Transverse colon (tissue), 4 donors: ENCODE data around the gene TIAM1. TPM values are rescaled to one million over a fixed set of nuclear protein-coding genes. Genes with fewer than 3 reads are reported as not detected.

Source experiments
- DNase-seq: peaks from one replicate; pipeline ENCODE4 v3.0.0-alpha.2; 2019
- H3K27ac ChIP-seq, 4 donors: fragments of 200-600 bp; sonication (generic); 2 replicates each; pipeline ENCODE4 v1.5.1; 2016 to 2018; ENCODE audit warnings: inconsistent platforms in 4 of 4
- H3K27me3 ChIP-seq: fragments of 200-600 bp; sonication (generic); 2 replicates; pipeline ENCODE4 v1.5.1; 2017; ENCODE audit warnings: inconsistent platforms
- H3K36me3 ChIP-seq, 4 donors: fragments of 200-600 bp; sonication (generic); 2 replicates each; pipeline ENCODE4 v1.5.1; 2017 to 2019; ENCODE audit warnings: inconsistent platforms in 4 of 4
- H3K4me1 ChIP-seq, 4 donors: fragments of 200-600 bp; sonication (generic); 2 replicates each; pipeline ENCODE4 v1.5.1; 2017 to 2020; ENCODE audit warnings: inconsistent platforms in 4 of 4
- H3K4me3 ChIP-seq, 4 donors: fragments of 200-600 bp; sonication (generic); 1 replicate in 1 of 4; 2 replicates in 3 of 4; pipeline versions ENCODE4 v1.5.1 to v1.6.1; 2017 to 2019; ENCODE audit warnings: inconsistent platforms in 4 of 4
- H3K9me3 ChIP-seq, 2 donors: fragments of 200-600 bp; sonication (generic); 2 replicates each; pipeline ENCODE4 v1.5.1; 2017 to 2019; ENCODE audit warnings: inconsistent platforms in 2 of 2
- EP300 ChIP-seq: sonication (generic); formaldehyde crosslinking; IDR thresholded peaks from one replicate; pipeline ENCODE4 v1.6.1; 2017; ENCODE audit warnings: antibody characterized with exemption, low read depth
- POLR2A ChIP-seq: fragments of 450-650 bp; IDR thresholded peaks from one replicate; pipeline ENCODE4 v1.6.1; 2016; ENCODE audit warnings: antibody characterized with exemption, mild to moderate bottlenecking, moderate library complexity
- POLR2AphosphoS5 ChIP-seq, 3 donors: sonication (generic); formaldehyde crosslinking; IDR thresholded peaks; one replicate each; pipeline ENCODE4 v1.6.1; 2016; ENCODE audit warnings: antibody characterized with exemption in 3 of 3
- WGBS, 2 donors: methylation state at CpG; one replicate each; pipeline ENCODE4 v1.1.5; 2018; ENCODE audit warnings: low coverage in 1 of 2; 5-methylcytosine and 5-hydroxymethylcytosine counted together
- in situ Hi-C, 4 donors: fragments of 200-750 bp; cut with MboI; loops; one replicate each; pipeline versions ENCODE4 v1.15.0 to v1.15.1; 2017; ENCODE audit warnings: low sequenced_read_pairs in 3 of 4, low pct_ligation_motif_present in 1 of 4, low pct_unique_long_range_greater_than_20kb in 1 of 4
- intact Hi-C: fragments of 100-400 bp; cut with DNase I; formaldehyde crosslinking; loops from one replicate; pipeline ENCODE4 v1.15.1; 2023; ENCODE audit warnings: low total_unique reads
- total RNA-seq, 4 donors: library from RNA; depleted of rRNA; stranded (reverse); fragments of >200 nt; gene quantifications; one replicate each; pipeline ENCODE4 v1.1.0, GENCODE V29; 2016
- TF ChIP-seq, protein P1 (sequence below), 5 experiments: fragments of 200-600 bp in 3 of 5; fragments of 450-650 bp in 2 of 5; sonication (generic) in 3 of 5; IDR thresholded peaks; 1 replicate in 2 of 5; 2 replicates in 3 of 5; pipeline ENCODE4 v1.5.1; 2016 to 2017; ENCODE audit warnings: antibody characterized with exemption in 5 of 5, inconsistent platforms in 3 of 5, mild to moderate bottlenecking in 2 of 5, moderate library complexity in 1 of 5

Gene TIAM1
- total RNA-seq, 4 donors from 2014 or later: 4.5 to 18.9 (median 6.5) TPM

DNA sequence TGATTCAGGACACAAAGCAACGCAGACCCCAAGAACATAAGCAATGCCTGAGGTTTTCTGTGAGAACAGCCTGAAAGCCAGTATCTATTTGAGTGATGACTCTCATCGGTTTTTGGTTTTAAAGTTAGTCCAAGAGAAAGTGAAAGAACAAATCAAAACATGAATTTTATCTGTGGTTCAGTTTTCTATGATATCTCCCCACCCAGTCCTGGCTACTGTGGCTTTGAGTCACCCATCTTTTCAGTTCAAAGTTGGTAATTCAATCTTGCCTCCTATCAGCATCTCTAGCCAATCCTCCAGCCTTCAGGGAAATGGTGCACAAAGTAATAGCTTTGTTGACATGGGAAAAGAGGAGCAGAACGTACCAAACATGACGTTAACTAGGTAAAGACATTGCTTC is 265.3 kb downstream of the TIAM1 start:
- TF ChIP-seq EP300 (no peak), POLR2AphosphoS5 (IDR thresholded peaks at IDR 0.05) (no peak), POLR2A (no peak)
- TF ChIP-seq, protein P1, sequence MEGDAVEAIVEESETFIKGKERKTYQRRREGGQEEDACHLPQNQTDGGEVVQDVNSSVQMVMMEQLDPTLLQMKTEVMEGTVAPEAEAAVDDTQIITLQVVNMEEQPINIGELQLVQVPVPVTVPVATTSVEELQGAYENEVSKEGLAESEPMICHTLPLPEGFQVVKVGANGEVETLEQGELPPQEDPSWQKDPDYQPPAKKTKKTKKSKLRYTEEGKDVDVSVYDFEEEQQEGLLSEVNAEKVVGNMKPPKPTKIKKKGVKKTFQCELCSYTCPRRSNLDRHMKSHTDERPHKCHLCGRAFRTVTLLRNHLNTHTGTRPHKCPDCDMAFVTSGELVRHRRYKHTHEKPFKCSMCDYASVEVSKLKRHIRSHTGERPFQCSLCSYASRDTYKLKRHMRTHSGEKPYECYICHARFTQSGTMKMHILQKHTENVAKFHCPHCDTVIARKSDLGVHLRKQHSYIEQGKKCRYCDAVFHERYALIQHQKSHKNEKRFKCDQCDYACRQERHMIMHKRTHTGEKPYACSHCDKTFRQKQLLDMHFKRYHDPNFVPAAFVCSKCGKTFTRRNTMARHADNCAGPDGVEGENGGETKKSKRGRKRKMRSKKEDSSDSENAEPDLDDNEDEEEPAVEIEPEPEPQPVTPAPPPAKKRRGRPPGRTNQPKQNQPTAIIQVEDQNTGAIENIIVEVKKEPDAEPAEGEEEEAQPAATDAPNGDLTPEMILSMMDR (IDR thresholded peaks at IDR 0.05): no peak
- in situ Hi-C loops (loop anchor here in 2 of 4 donors (25.0 kb wide), 2 partner anchors 741 to 1041 kb away; partner anchors contain the start of genes KRTAP23-1 (in 1 of the 2) and KRTAP27-1 (in 1 of the 2)), intact Hi-C loops (no loop called here)
- Histone ChIP-seq H3K4me1 (no peaks in the 10 kb centered on the region), H3K4me3 (no peak overlapping the region), H3K27me3 (no peaks in the 10 kb centered on the region), H3K36me3 (no peaks in the 10 kb centered on the region), H3K9me3 (no peaks in the 10 kb centered on the region), H3K27ac (no peak overlapping the region)
- WGBS, 2 donors: 56% methylated on average over 2 to 4 of the region's 4 CpGs
- DNase-seq: no peak

GRCh38 chr21:31078216-31078615 is 265.8 kb downstream of the TIAM1 start:
- no peaks in the 10 kb centered on the region for H3K9me3 ChIP-seq
- H3K27ac ChIP-seq: no peak overlapping the region
- H3K4me1 ChIP-seq: no peaks in the 10 kb centered on the region
- TF ChIP-seq EP300 (no peak), POLR2A (no peak), POLR2AphosphoS5 (IDR thresholded peaks at IDR 0.05) (no peak)
- TF ChIP-seq, protein P1 (IDR thresholded peaks at IDR 0.05): no peak
- in situ Hi-C loops (loop anchor here in 2 of 4 donors (25.0 kb wide), 2 partner anchors 741 to 1041 kb away; partner anchors contain the start of genes KRTAP23-1 (in 1 of the 2) and KRTAP27-1 (in 1 of the 2)), intact Hi-C loops (no loop called here)
- H3K27me3 ChIP-seq: no peaks in the 10 kb centered on the region
- no peak for DNase-seq
- no peaks in the 10 kb centered on the region for H3K36me3 ChIP-seq
- WGBS, 2 donors: 76% methylated on average over 4 of the region's 4 CpGs; no CpG with 5 or more reads in 1 of the 2 donors
- H3K4me3 ChIP-seq: no peak overlapping the region

GRCh38 chr21:31075848-31076247 is 268.2 kb downstream of the TIAM1 start:
- H3K27me3 ChIP-seq: no peaks in the 10 kb centered on the region
- no peak for DNase-seq
- no peak overlapping the region for H3K4me3 ChIP-seq
- 89 to 92% methylated on average over 6 of the region's 6 CpGs for WGBS, 2 donors
- H3K27ac ChIP-seq: no peak overlapping the region
- intact Hi-C loops: no loop called here
- in situ Hi-C loops: loop anchor here in 2 of 4 donors (25.0 kb wide), 2 partner anchors 739 to 1039 kb away; partner anchors contain the start of genes KRTAP23-1 (in 1 of the 2) and KRTAP27-1 (in 1 of the 2)
- H3K4me1 ChIP-seq: no peaks in the 10 kb centered on the region
- TF ChIP-seq EP300 (no peak), POLR2AphosphoS5 (IDR thresholded peaks at IDR 0.05) (no peak), POLR2A (no peak)
- TF ChIP-seq, protein P1 (IDR thresholded peaks at IDR 0.05): no peak
- H3K9me3 ChIP-seq: no peaks in the 10 kb centered on the region
- no peaks in the 10 kb centered on the region for H3K36me3 ChIP-seq

GRCh38 chr21:31072533-31072932 is 271.5 kb downstream of the TIAM1 start:
- no peaks in the 10 kb centered on the region for H3K9me3 ChIP-seq
- peaks cover 5% of the 10 kb centered on the region for H3K27me3 ChIP-seq
- no peak overlapping the region for H3K4me3 ChIP-seq
- intact Hi-C loops: no loop called here
- TF ChIP-seq EP300 (no peak), POLR2AphosphoS5 (IDR thresholded peaks at IDR 0.05) (no peak), POLR2A (no peak)
- TF ChIP-seq, protein P1 (IDR thresholded peaks at IDR 0.05): no peak
- 41 to 48% methylated on average over 2 to 4 of the region's 4 CpGs for WGBS, 2 donors
- in situ Hi-C loops: loop anchor here in 1 of 4 donors (25.0 kb wide), 1 partner anchor 110 kb away; no protein-coding TSS in a partner anchor
- no peaks in the 10 kb centered on the region for H3K36me3 ChIP-seq
- no peak for DNase-seq
- no peaks in the 10 kb centered on the region for H3K4me1 ChIP-seq
- H3K27ac ChIP-seq: no peak overlapping the region
